Left renal pelvis (tissue), 4 donors: ENCODE data around the gene TBX20. TPM values are rescaled to one million over a fixed set of nuclear protein-coding genes. Genes with fewer than 3 reads are reported as not detected.
"Not testable (repeated sequence)": the region's sequence is repeated elsewhere in the genome, so short reads cannot be mapped to it uniquely, and the experiment has no call there.

Experiments
- DNase-seq, 4 donors: peaks; one replicate each; pipeline ENCODE4 v3.0.0-alpha.2; 2013; ENCODE audit warnings: low read depth in 4 of 4, low spot score in 3 of 4
- polyA plus RNA-seq, 4 donors: library from polyadenylated mRNA; unstranded; fragments of 120-200 nt; gene quantifications; one replicate each; pipeline ENCODE4 v1.2.1, GENCODE V29; 2013; ENCODE audit not compliant: insufficient read length in 4 of 4

TBX20 gene
- polyA plus RNA-seq, 4 donors: 0.10 TPM; not detected in 3

- DNase-seq: not testable (repeated sequence)
Measured at GRCh38 chr7:35227438-35227837, 26.5 kb downstream of the TBX20 start.

- DNase-seq: not testable (repeated sequence)
Measured at GRCh38 chr7:35222445-35222844, 31.5 kb downstream of the TBX20 start.

DNA sequence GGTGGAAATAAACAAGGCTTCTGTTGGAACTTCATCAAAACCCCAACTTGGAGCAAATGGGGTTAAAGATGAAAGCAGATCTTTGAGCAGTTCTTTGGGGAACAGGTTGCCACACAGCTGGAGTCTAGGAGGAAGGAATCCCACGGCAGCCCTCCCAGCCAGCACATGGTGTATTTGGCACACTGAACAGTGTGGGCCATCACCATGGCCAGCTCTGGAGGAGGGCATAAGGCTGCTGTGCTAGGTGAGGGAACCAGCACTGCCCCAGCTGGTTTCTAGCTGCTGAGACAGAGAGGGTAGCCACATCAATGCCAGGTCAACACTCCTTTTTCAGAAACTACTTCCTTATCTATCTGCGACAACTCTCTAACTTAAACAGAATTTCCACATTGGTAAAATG lies 33.7 kb downstream of the TBX20 start:
- not testable (repeated sequence) for DNase-seq

DNA sequence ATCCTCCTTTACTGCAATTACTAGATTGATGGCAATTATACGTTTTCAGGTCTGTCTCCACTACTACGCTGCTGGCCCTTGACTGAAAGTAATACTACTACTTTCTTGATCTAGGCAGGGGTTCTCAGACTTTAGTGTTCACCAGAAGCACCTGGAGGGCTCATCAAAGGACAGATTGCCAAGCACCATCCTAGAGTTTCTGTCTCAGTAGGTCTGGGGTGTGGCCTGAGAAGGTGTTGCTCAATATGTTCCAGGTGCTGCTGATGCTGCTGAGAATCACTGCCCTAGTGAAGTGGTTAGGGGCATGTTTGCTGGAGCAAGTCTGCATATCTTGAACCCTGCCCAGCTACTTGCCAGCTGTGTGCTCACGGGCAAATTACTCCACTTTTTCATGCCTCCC lies 37.9 kb downstream of the TBX20 start:
- not testable (repeated sequence) for DNase-seq

- not testable (repeated sequence) for DNase-seq
Measured at GRCh38 chr7:35215063-35215462, 38.8 kb downstream of the TBX20 start.

GRCh38 chr7:35206924-35207323 lies 47.0 kb downstream of the TBX20 start:
- DNase-seq: not testable (repeated sequence)

DNA sequence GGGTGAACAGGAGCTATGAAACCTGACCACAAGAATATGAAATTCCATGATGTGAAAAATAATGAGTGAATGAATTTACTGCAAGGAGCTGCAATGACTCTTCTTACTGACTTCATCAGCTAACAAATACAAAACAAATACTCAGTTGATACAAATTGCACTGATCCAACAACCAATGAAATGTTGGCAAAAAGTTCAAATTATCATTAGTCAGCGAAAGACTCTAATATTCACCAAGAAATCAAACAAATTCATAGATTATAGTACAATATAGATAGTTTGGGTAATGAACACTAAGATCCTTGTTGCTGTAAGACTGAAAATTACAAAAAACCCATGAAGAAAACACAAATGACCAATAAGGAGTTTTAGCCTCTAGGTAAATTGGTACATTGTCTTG lies 49.0 kb downstream of the TBX20 start:
- not testable (repeated sequence) for DNase-seq

- not testable (repeated sequence) for DNase-seq
Measured at GRCh38 chr7:35204031-35204430, 49.9 kb downstream of the TBX20 start.

DNA sequence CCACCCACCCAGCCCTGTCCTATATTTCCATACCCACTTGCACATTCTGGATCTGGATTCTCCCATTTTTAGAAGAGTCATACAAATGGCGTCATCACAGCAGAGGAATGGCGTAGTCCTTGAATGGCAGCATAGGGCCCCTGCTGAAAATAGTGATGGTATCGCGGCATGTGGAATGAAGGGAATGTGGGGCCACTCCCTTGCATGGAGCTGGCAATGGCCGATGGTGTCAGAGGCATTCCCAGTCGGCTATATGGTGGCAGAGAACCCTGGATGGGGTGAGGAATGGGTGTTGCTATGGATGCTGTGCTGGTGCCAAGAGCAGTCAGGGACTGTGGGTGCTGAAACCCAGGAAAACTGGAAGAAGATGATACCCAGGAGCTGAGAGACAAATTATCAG lies 51.5 kb downstream of the TBX20 start:
- DNase-seq: not testable (repeated sequence)

GRCh38 chr7:35200170-35200569 lies 53.7 kb downstream of the TBX20 start:
- DNase-seq: not testable (repeated sequence)

GRCh38 chr7:35198370-35199140 lies 55.3 kb downstream of the TBX20 start:
- not testable (repeated sequence) for DNase-seq

- not testable (repeated sequence) for DNase-seq
Measured at GRCh38 chr7:35191571-35191970, 62.3 kb downstream of the TBX20 start.

GRCh38 chr7:35190146-35190773 lies 63.6 kb downstream of the TBX20 start:
- DNase-seq: not testable (repeated sequence)

GRCh38 chr7:35186751-35187150 lies 67.1 kb downstream of the TBX20 start:
- DNase-seq: not testable (repeated sequence)

GRCh38 chr7:35185908-35186731 lies 67.8 kb downstream of the TBX20 start:
- DNase-seq: peak in 1 of 4 donors; percentile 10

- not testable (repeated sequence) for DNase-seq
Measured at GRCh38 chr7:35185578-35185907, 68.4 kb downstream of the TBX20 start.

GRCh38 chr7:35184961-35185360 lies 68.9 kb downstream of the TBX20 start:
- DNase-seq: not testable (repeated sequence)

GRCh38 chr7:35183873-35184503 lies 69.9 kb downstream of the TBX20 start:
- DNase-seq: not testable (repeated sequence)

DNA sequence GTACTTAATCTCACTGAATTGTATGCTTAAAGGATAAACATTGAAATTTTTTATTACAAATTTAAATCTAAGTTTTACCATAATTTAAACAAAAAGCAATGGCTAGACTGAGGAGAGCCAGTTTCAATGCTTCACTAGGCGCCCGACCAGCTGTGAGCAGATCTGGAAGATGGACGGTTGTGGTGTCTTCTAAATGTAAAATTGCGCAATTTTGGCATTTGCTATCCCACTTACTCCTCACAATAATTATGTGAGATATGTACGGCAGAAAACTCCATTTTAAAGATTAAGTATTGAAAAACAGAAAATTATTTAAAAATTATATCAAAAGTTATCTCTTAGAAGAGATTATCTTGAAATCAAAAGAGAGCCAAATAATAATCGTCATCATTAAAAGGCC lies 73.2 kb downstream of the TBX20 start:
- not testable (repeated sequence) for DNase-seq

DNA sequence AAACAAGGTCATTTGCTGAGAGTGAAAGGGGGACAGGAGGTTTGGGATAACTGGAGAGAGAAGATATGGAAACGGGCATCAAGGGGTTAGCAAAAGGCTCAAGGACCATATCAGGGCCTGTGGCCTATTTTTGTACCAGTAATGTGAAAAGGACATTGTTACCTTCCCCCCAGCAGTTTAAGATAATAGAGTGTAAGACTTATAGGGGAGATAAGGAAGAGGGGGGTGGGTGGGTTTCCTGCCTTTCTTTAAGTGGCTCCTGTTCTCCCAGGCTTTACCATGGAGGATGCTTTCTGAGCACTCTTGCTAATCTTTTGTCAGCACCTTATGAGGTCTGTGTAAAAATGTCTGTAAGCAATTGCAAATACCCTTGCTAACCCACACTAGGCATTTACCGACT lies 80.7 kb downstream of the TBX20 start:
- not testable (repeated sequence) for DNase-seq

DNA sequence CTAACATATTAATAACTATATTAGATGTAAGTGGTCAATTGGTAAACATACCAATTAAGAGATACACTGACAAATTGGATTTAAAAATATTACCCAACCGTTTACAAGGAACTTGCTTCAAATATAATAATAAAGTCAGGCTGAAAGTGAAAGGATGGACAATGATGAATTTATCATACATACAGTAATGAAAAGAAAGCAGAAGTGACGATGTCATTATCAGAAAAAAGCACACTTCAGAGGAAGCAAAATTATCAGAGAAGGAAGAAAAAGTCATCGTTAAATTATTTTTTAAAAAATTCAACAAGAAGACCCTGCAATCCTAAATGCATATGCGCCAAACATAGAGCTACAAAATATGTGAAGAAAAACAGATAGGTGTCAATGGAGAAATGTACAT lies 81.8 kb downstream of the TBX20 start:
- DNase-seq: not testable (repeated sequence)
